ENCODE measurements around the gene SOCS4.
"Not testable (repeated sequence)": the region's sequence is repeated elsewhere in the genome, so short reads cannot be mapped to it uniquely, and the experiment has no call there.

SOCS4 gene

DNA sequence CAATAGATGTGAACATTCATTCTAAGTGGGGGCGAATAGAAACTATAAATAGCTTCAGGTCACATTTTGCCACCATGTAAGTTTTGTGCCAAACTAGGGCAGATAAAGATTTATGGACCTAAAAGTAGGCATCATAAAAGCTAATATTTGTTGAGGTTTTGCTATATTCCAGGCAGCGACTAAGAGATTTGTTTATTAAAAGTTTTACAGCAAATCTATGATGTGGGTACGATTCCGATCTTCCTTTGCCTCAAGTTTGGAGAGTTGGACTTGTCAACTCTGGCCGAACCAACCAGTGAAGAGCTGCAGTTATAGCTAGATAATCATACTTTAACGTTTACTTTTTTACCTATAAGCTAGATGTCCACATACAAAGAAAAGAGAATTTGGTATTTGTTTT is 26.0 kb downstream of the SOCS4 start:
- H3K4me1 ChIP-seq, result peaks cover 7% of the 10 kb centered on the region
- peaks cover 33% of the 10 kb centered on the region for H3K36me3 ChIP-seq
- TF ChIP-seq, protein P1, sequence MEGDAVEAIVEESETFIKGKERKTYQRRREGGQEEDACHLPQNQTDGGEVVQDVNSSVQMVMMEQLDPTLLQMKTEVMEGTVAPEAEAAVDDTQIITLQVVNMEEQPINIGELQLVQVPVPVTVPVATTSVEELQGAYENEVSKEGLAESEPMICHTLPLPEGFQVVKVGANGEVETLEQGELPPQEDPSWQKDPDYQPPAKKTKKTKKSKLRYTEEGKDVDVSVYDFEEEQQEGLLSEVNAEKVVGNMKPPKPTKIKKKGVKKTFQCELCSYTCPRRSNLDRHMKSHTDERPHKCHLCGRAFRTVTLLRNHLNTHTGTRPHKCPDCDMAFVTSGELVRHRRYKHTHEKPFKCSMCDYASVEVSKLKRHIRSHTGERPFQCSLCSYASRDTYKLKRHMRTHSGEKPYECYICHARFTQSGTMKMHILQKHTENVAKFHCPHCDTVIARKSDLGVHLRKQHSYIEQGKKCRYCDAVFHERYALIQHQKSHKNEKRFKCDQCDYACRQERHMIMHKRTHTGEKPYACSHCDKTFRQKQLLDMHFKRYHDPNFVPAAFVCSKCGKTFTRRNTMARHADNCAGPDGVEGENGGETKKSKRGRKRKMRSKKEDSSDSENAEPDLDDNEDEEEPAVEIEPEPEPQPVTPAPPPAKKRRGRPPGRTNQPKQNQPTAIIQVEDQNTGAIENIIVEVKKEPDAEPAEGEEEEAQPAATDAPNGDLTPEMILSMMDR (IDR thresholded peaks at IDR 0.05; ENCODE audit: low read depth, low read length), result no peak
- H3K9me3 ChIP-seq, result no peaks in the 10 kb centered on the region
- H3K4me3 ChIP-seq (ENCODE audit: low read depth, low read length), result peak overlapping the region; percentile 93
- no peak for DNase-seq
- no peaks in the 10 kb centered on the region for H3K27me3 ChIP-seq

DNA sequence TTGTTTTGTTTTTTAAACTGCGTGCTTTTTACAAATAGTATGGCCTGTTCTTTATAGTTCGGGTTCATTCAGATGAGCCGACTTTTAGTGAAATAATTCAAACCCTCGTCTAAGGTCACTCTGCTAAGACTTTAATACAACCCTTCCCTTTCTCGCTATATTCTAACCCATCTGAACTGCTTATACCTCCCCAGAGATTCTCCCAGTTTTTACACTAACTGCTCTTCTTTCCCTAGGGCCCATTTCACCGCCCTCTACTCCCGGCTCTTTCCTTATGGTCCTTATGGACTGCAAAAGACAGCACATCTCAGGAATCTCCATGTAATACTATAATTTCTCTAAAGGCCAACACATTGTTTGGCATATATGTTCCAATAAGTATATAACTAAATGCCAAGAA is 26.5 kb downstream of the SOCS4 start:
- Histone ChIP-seq H3K27me3 (no peaks in the 10 kb centered on the region), H3K4me1 (peaks cover 7% of the 10 kb centered on the region), H3K36me3 (peaks cover 35% of the 10 kb centered on the region), H3K9me3 (no peaks in the 10 kb centered on the region), H3K4me3 (ENCODE audit: low read depth, low read length) (no peak overlapping the region)
- TF ChIP-seq, protein P1 (IDR thresholded peaks at IDR 0.05; ENCODE audit: low read depth, low read length), result no peak
- no peak for DNase-seq

DNA sequence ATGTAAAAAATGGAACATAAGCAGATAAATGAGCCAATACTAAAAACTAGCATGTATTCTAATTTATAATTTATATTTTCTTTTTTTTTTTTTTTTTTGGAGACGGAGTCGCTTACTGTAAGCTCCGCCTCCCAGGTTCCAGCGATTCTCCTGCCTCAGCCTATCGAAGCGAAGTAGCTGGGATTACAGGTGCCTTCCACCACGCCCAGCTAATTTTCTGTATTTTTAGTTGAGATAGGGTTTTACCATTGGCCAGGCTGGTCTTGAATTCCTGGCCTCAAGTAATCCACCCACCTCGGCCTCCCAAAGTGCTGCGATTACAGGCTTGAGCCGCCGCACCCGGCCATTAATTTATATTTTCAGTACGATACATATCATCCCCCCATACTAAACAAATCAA is 27.1 kb downstream of the SOCS4 start:
- Histone ChIP-seq H3K36me3 (peaks cover 35% of the 10 kb centered on the region), H3K9me3 (no peaks in the 10 kb centered on the region), H3K4me1 (peaks cover 7% of the 10 kb centered on the region), H3K27me3 (no peaks in the 10 kb centered on the region), H3K4me3 (ENCODE audit: low read depth, low read length) (no peak overlapping the region)
- DNase-seq, result no peak
- TF ChIP-seq, protein P1 (IDR thresholded peaks at IDR 0.05; ENCODE audit: low read depth, low read length), result no peak

DNA sequence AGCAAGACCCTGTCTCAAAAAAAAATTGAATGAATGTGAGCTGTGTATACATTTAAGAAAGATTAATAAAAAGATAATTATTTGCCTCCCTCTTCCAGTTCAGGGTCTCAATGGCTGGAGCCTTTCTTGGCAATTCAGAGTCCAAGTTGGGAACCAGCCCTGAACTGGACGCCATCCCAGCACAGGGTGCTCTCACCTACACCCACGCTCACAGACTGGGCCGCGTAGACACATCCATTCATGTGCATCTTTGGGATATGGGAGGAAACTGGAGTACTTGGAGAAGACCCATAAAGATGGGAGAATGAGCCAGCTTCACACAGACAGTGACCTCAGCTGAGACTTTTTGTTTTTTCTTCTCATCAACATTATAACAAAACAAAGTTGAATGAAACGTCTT is 30.9 kb downstream of the SOCS4 start:
- Histone ChIP-seq H3K27me3 (no peaks in the 10 kb centered on the region), H3K36me3 (peaks cover 47% of the 10 kb centered on the region), H3K4me1 (peaks cover 3% of the 10 kb centered on the region; the same call in 1 of the 2 replicates), H3K4me3 (ENCODE audit: low read depth, low read length) (no peak overlapping the region), H3K9me3 (no peaks in the 10 kb centered on the region)
- TF ChIP-seq, protein P1 (IDR thresholded peaks at IDR 0.05; ENCODE audit: low read depth, low read length), result no peak
- no peak for DNase-seq

DNA sequence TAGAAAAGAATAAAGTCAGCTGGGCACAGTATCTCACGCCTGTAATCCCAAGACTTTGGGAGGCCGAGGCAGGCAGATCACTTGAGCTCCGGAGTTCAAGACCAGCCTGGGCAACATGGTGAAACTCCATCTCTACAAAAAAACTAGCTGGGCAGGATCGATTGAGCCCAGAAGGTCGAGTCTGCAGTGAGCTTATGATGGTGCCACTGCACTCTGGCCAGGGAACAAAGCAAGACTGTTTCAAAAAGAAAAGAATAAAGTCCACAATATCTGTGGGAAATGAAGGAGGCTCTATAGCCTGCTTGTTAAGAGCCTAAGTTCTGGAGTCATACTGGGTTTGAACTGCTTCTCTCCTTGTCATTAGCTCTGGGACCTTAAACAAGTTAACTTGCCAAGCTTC is 32.3 kb downstream of the SOCS4 start:
- H3K9me3 ChIP-seq, result no peaks in the 10 kb centered on the region
- no peak for DNase-seq
- no peak overlapping the region for H3K4me3 ChIP-seq (ENCODE audit: low read depth, low read length)
- no peaks in the 10 kb centered on the region for H3K27me3 ChIP-seq
- H3K4me1 ChIP-seq, result no peaks in the 10 kb centered on the region
- TF ChIP-seq, protein P1 (IDR thresholded peaks at IDR 0.05; ENCODE audit: low read depth, low read length), result no peak
- H3K36me3 ChIP-seq, result peaks cover 47% of the 10 kb centered on the region

DNA sequence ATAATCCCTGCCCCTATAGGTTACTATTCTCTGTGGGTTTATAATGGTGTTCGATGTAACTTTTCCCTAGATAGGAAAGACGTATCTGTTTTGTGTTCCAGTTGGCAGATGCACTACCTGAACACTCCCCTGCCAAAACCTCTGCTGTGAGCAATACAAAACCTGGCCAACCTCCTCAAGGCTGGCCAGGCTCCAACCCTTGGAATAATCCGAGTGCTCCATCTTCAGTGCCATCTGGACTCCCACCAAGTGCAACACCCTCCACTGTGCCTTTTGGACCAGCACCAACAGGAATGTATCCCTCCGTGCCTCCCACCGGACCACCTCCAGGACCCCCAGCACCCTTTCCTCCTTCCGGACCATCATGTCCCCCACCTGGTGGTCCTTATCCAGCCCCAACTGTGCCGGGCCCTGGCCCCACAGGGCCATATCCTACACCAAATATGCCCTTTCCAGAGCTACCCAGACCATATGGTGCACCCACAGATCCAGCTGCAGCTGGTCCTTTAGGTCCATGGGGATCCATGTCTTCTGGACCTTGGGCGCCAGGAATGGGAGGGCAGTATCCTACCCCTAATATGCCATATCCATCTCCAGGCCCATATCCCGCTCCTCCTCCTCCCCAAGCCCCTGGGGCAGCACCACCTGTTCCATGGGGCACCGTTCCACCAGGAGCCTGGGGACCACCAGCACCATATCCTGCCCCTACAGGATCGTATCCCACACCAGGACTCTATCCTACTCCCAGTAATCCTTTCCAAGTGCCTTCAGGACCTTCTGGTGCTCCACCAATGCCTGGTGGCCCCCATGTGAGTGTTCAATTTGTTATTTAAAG is 35.7 kb downstream of the SOCS4 start:
- no peak for DNase-seq
- H3K9me3 ChIP-seq, result no peaks in the 10 kb centered on the region
- no peaks in the 10 kb centered on the region for H3K27me3 ChIP-seq
- no peak overlapping the region for H3K4me3 ChIP-seq (ENCODE audit: low read depth, low read length)
- no peaks in the 10 kb centered on the region for H3K4me1 ChIP-seq
- TF ChIP-seq, protein P1 (IDR thresholded peaks at IDR 0.05; ENCODE audit: low read depth, low read length), result no peak
- H3K36me3 ChIP-seq, result peaks cover 53% of the 10 kb centered on the region

DNA sequence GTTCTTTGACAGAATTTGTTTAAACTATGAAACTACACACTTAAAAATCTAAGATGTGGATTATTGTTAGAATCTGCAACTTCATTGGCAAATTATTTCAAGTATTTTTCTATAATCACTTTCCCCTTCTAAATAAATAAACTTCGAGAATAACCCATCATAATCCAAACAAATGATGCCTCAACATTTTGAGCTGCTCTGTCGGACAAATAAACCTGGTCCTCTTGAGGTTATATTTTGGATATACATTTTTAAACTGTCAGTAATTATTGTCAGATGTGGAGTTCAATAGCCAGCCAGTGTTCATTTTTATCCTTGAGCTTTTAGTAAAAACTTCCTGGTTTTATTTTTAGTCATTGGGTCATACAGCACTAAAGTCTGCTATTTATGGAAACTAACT is 37.9 kb downstream of the SOCS4 start:
- peaks cover 46% of the 10 kb centered on the region for H3K36me3 ChIP-seq
- H3K4me1 ChIP-seq, H3K27me3 ChIP-seq: not testable (repeated sequence)

More for the DNA sequence above, 37.9 kb downstream of the SOCS4 start:
- not testable (repeated sequence) for H3K4me3 ChIP-seq (ENCODE audit: low read depth, low read length); DNase-seq; H3K9me3 ChIP-seq

All from BE2C (cell line).